HepG2 (cell line): Measurements from ENCODE around the gene HYAL1. TPM values are rescaled to one million over a fixed set of nuclear protein-coding genes. Genes with fewer than 3 reads are reported as not detected.
A peak's percentile ranks its signal among the peaks of the same experiment; 100 is the strongest.

Experiments
- ATRX ChIP-seq: sonication (generic); formaldehyde crosslinking; IDR thresholded peaks from 2 replicates; pipeline ENCODE4 v1.4.0; 2020; ENCODE audit warnings: missing genetic modification reagents, borderline replicate concordance
- CHD4 ChIP-seq: fragments of 200-600 bp; sonication (generic); IDR thresholded peaks from 2 replicates; pipeline ENCODE4 v1.7.0; 2017; ENCODE audit warnings: mild to moderate bottlenecking, low read length, borderline replicate concordance
- JUNB ChIP-seq: sonication (generic); formaldehyde crosslinking; IDR thresholded peaks from 2 replicates; pipeline ENCODE4 v1.8.0; 2022; ENCODE audit warnings: missing genetic modification reagents, mild to moderate bottlenecking, borderline replicate concordance
- JUND ChIP-seq: sonication (generic); formaldehyde crosslinking; IDR thresholded peaks from 2 replicates; pipeline ENCODE4 v1.8.0; 2022; ENCODE audit warnings: mild to moderate bottlenecking, missing genetic modification reagents
- NFE2 ChIP-seq: sonication (generic); formaldehyde crosslinking; IDR thresholded peaks from 2 replicates; pipeline ENCODE4 v1.4.0; 2020; ENCODE audit warnings: missing genetic modification reagents
- PHF20 ChIP-seq: sonication (generic); formaldehyde crosslinking; IDR thresholded peaks from 2 replicates; pipeline ENCODE4 v1.5.0; 2020; ENCODE audit warnings: mild to moderate bottlenecking, missing genetic modification reagents
- SNAPC4 ChIP-seq: sonication (generic); formaldehyde crosslinking; IDR thresholded peaks from 2 replicates; pipeline ENCODE4 v1.4.0; 2020; ENCODE audit warnings: mild to moderate bottlenecking, missing genetic modification reagents
- THAP11 ChIP-seq: IDR thresholded peaks from 2 replicates; pipeline ENCODE4 v1.6.1; 2016; ENCODE audit warnings: missing biosample characterization, missing genetic modification reagents
- ZBTB3 ChIP-seq: sonication (generic); formaldehyde crosslinking; IDR thresholded peaks from 2 replicates; pipeline ENCODE4 v1.4.0; 2020; ENCODE audit warnings: low read depth, mild to moderate bottlenecking, moderate library complexity, missing genetic modification reagents, borderline replicate concordance
- ZFP82 ChIP-seq: sonication (generic); formaldehyde crosslinking; IDR thresholded peaks from 2 replicates; pipeline ENCODE4 v1.5.1; 2020; ENCODE audit warnings: mild to moderate bottlenecking, missing genetic modification reagents, borderline replicate concordance
- ZNF124 ChIP-seq: sonication (generic); formaldehyde crosslinking; IDR thresholded peaks from 2 replicates; pipeline ENCODE4 v1.4.0; 2020; ENCODE audit warnings: missing genetic modification reagents
- ZNF383 ChIP-seq: sonication (generic); formaldehyde crosslinking; IDR thresholded peaks from 2 replicates; pipeline ENCODE4 v1.4.0; 2020; ENCODE audit warnings: missing genetic modification reagents, mild to moderate bottlenecking, borderline replicate concordance
- ZNF407 ChIP-seq: sonication (generic); formaldehyde crosslinking; IDR thresholded peaks from one replicate; pipeline ENCODE4 v1.5.1; 2020; ENCODE audit warnings: mild to moderate bottlenecking, missing genetic modification reagents; ENCODE audit errors: not compliant biosample characterization
- ZNF510 ChIP-seq: sonication (generic); formaldehyde crosslinking; IDR thresholded peaks from 2 replicates; pipeline ENCODE4 v1.4.0; 2020; ENCODE audit warnings: low read depth, mild to moderate bottlenecking, missing genetic modification reagents
- ZSCAN31 ChIP-seq: sonication (generic); formaldehyde crosslinking; IDR thresholded peaks from 2 replicates; pipeline ENCODE4 v1.5.0; 2020; ENCODE audit warnings: low read depth, mild to moderate bottlenecking, missing genetic modification reagents
- polyA plus RNA-seq, 8 experiments: library from polyadenylated mRNA; depleted of rRNA in 3 of 8; stranded (reverse) in 7 of 8; unstranded in 1 of 8; fragments of >200 nt; fragmentation: Illumina TruSeq in 4 of 8; extraction: Trizol in 4 of 8; gene quantifications; 2 replicates each; pipeline versions ENCODE4 v1.2.1 to v1.2.3, GENCODE V29; 2011 to 2016; ENCODE audit warnings: low read depth in 4 of 8, missing spikeins in 1 of 8, mixed read lengths in 1 of 8; ENCODE audit not compliant: insufficient read depth in 1 of 8
- total RNA-seq, 5 experiments: library from RNA; depleted of rRNA; stranded (reverse); fragments of >200 nt; fragmentation: Illumina TruSeq; extraction: Trizol; gene quantifications; 2 replicates each; pipeline ENCODE4 v1.2.3, GENCODE V29; 2016; ENCODE audit warnings: low read depth in 1 of 5

Gene HYAL1
- total and polyA plus RNA-seq, 2 of the 13 experiments (the other 11 are each of a cell fraction or from before 2014, with no cell fraction given), result 76.5 to 193 TPM

GRCh38 chr3:50337175-50337861 lies 33.9 kb upstream of the HYAL1 start (continued):
- TF ChIP-seq ZNF407 (CRISPR knock-in tag), result peak; percentile 30
- TF ChIP-seq ZBTB3, result 0 out of 2 replicates have a peak, but pooled peaks have one; percentile 30
- no peak for TF ChIP-seq NFE2 (CRISPR knock-in tag)
- peak; percentile 62; the same call in 1 of the 2 replicates for TF ChIP-seq ZNF124 (CRISPR knock-in tag)
- no peak for TF ChIP-seq CHD4
- TF ChIP-seq ATRX, result no peak
- TF ChIP-seq PHF20 (CRISPR knock-in tag), result no peak
- no peak; the same call in 1 of the 2 replicates for TF ChIP-seq ZFP82 (CRISPR knock-in tag)
- peak; percentile 43; the same call in 1 of the 2 replicates for TF ChIP-seq JUND (CRISPR knock-in tag)
- peak; percentile 88 for TF ChIP-seq THAP11 (CRISPR knock-in tag)
- 0 out of 2 replicates have a peak, but pooled peaks have one; percentile 59 for TF ChIP-seq SNAPC4 (CRISPR knock-in tag)
- 0 out of 2 replicates have a peak, but pooled peaks have one; percentile 56 for TF ChIP-seq JUNB (CRISPR knock-in tag)
- no peak for TF ChIP-seq ZNF510 (CRISPR knock-in tag)
- no peak for TF ChIP-seq ZNF383 (CRISPR knock-in tag)
- peak; percentile 73; the same call in 1 of the 2 replicates for TF ChIP-seq ZSCAN31 (CRISPR knock-in tag)
